Activated CD8-positive, alpha-beta T cell treated with anti-CD3 and anti-CD28 coated beads, Interleukin-2, amount 10 ng/mL, durations not matched to agents 7 days and 5 days (primary cell): ENCODE data around the gene RPA4. TPM values are rescaled to one million over a fixed set of nuclear protein-coding genes. Genes with fewer than 3 reads are reported as not detected.

Experiments
- ATAC-seq: fragments of 150-1000 bp; cut with Tn5 transposase; one replicate; pipeline ENCODE4 v1.10.0; 2021; ENCODE audit warnings: moderate library complexity
- CTCF ChIA-PET: fragments of 350-600 bp; sonication (Branson Sonifier 250); formaldehyde crosslinking; loops from one replicate; lab custom pipeline; 2021; ENCODE audit warnings: antibody characterized with exemption; lab: Charles Lee
- POLR2A ChIA-PET: fragments of 350-600 bp; sonication (Branson Sonifier 250); formaldehyde crosslinking; loops from one replicate; lab custom pipeline; 2021; ENCODE audit warnings: antibody characterized with exemption; lab: Charles Lee
- DNase-seq: peaks from one replicate; pipeline ENCODE4 v3.0.0-alpha.2; 2020
- H3K27ac Mint-ChIP-seq: one replicate; pipeline ENCODE4 v1.8.0; 2021; ENCODE audit warnings: mild to moderate bottlenecking, mixed read lengths
- H3K27me3 Mint-ChIP-seq: one replicate; pipeline ENCODE4 v1.8.0; 2021; ENCODE audit warnings: low read depth, mixed read lengths
- H3K36me3 Mint-ChIP-seq: one replicate; pipeline ENCODE4 v1.8.0; 2021; ENCODE audit warnings: low read depth, mixed read lengths
- H3K4me1 Mint-ChIP-seq: one replicate; pipeline ENCODE4 v1.8.0; 2021; ENCODE audit warnings: low read depth, mixed read lengths
- H3K4me3 Mint-ChIP-seq: one replicate; pipeline ENCODE4 v1.8.0; 2021; ENCODE audit warnings: mild to moderate bottlenecking, mixed read lengths
- H3K9me3 Mint-ChIP-seq: one replicate; pipeline ENCODE4 v1.8.0; 2022; ENCODE audit warnings: mixed read lengths; ENCODE audit not compliant: insufficient read depth
- total RNA-seq, 2 experiments: library from RNA; stranded (reverse); gene quantifications; one replicate each; pipeline ENCODE4 v1.2.3, GENCODE V29; 2021

RPA4 gene
- total RNA-seq, 2 experiments from 2014 or later = 0.40 to 0.76 TPM

- H3K36me3 Mint-ChIP-seq = peaks cover 3% of the 10 kb centered on the region
- no peak overlapping the region for H3K27ac Mint-ChIP-seq
- H3K4me3 Mint-ChIP-seq = no peak overlapping the region
- no peak for ATAC-seq
- no peaks in the 10 kb centered on the region for H3K9me3 Mint-ChIP-seq
- ChIA-PET POLR2A (no interaction called here), CTCF (no interaction called here)
- no peaks in the 10 kb centered on the region for H3K27me3 Mint-ChIP-seq
- H3K4me1 Mint-ChIP-seq = no peaks in the 10 kb centered on the region
- DNase-seq = no peak
These were observed 6.0 kb downstream of the RPA4 start for GRCh38 chrX:96889726-96890125.

DNA sequence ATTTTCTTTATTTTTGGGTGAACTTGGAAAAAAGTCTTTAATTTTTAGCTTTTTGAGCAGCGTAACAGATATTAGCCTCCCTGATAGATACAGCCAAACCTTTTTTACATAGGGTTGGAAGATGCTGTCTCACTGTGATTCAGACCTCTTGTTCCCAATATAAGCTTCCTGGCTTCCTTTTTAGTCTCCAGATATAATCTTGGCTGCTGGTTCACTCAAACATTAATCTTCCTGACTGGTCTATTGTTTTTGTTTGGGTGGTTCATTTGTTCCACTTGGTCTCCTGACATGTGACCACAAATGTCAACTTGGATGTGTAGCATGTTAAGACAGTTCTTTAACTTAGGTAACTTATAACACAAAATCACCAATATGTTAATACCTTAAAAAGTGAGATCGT lies 23.0 kb downstream of the RPA4 start:
- Mint-ChIP-seq H3K36me3 (peaks cover under 1% of the 10 kb centered on the region), H3K4me3 (no peak overlapping the region), H3K9me3 (no peaks in the 10 kb centered on the region), H3K4me1 (no peaks in the 10 kb centered on the region), H3K27me3 (no peaks in the 10 kb centered on the region), H3K27ac (no peak overlapping the region)
- ATAC-seq = no peak
- no peak for DNase-seq
- ChIA-PET POLR2A (no interaction called here), CTCF (no interaction called here)

- Mint-ChIP-seq H3K27ac (no peak overlapping the region), H3K4me1 (no peaks in the 10 kb centered on the region), H3K27me3 (no peaks in the 10 kb centered on the region), H3K36me3 (peaks cover 3% of the 10 kb centered on the region), H3K9me3 (no peaks in the 10 kb centered on the region), H3K4me3 (no peak overlapping the region)
- POLR2A ChIA-PET = no interaction called here
- no peak for DNase-seq
- CTCF ChIA-PET = no interaction called here
- ATAC-seq = no peak
These were observed 24.0 kb downstream of the RPA4 start for GRCh38 chrX:96907516-96908272.

DNA sequence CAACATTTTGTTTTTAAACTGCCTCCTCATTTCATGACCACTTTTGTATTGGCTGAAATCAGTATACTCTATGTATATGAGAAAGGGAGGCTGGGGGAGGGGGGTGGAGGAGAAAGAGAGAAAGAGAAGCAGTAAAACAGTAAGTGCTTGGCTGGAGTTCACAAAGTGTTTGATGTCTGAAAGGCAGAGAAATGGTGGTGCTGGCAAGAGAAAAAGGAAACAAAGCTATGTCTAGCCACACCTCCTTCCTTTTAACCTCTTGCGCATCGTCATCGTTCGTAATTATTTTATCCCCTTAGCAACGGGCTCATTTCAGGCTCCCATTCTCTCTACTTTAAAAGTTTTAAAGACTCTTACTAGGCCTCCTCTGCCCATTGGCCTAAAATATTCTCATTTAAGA lies 25.6 kb downstream of the RPA4 start:
- DNase-seq = no peak

DNA sequence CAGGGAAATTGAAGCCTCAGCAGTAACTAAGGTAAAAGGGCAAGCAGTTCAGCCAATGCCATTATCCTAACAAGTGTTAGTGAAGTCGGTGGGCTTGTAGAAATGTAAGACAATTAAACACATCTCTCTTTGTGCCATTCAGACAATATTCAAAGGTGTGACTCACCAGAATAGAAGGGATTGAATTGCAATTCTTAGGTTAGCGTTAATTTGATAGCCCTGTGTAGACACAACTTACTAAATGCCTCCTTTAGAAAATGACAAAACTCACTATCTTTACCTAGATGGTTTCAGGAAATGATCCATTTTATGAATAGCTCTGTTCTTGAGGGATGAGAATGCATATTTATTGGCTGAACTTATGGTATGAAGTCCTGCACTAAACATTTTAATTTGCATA lies 35.2 kb downstream of the RPA4 start:
- ChIA-PET POLR2A (no interaction called here), CTCF (no interaction called here)
- no peaks in the 10 kb centered on the region for H3K27me3 Mint-ChIP-seq
- H3K36me3 Mint-ChIP-seq = no peaks in the 10 kb centered on the region
- DNase-seq = no peak
- no peak overlapping the region for H3K4me3 Mint-ChIP-seq
- no peak for ATAC-seq
- no peak overlapping the region for H3K27ac Mint-ChIP-seq
- no peaks in the 10 kb centered on the region for H3K4me1 Mint-ChIP-seq
- H3K9me3 Mint-ChIP-seq = no peaks in the 10 kb centered on the region

More for the DNA sequence above, 25.6 kb downstream of the RPA4 start:
- Mint-ChIP-seq H3K27me3 (no peaks in the 10 kb centered on the region), H3K4me3 (no peak overlapping the region), H3K4me1 (no peaks in the 10 kb centered on the region), H3K27ac (no peak overlapping the region), H3K9me3 (no peaks in the 10 kb centered on the region), H3K36me3 (peaks cover 3% of the 10 kb centered on the region)
- POLR2A ChIA-PET = no interaction called here
- no peak for ATAC-seq
- CTCF ChIA-PET = no interaction called here

DNA sequence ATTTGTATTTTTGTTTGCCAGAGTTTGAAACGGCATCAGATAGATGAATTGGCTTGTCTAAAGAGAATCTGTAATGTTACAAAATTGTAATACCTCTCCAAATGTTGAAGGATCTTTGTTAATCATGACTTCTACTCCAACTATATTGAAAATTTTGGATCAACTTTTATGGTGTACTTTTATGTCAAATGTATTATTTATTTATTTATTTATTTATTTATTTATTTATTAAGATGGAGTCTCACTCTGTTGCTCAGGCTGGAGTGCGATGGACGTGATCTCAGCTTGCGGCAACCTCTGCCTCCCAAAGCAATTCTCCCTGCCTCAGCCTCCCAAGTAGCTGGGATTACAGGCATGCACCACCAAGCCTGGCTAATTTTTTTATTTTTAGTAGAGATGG lies 36.0 kb downstream of the RPA4 start:
- ChIA-PET CTCF (no interaction called here), POLR2A (no interaction called here)
- no peak for DNase-seq
- no peak overlapping the region for H3K4me3 Mint-ChIP-seq
- H3K9me3 Mint-ChIP-seq = no peaks in the 10 kb centered on the region
- no peaks in the 10 kb centered on the region for H3K4me1 Mint-ChIP-seq
- no peaks in the 10 kb centered on the region for H3K27me3 Mint-ChIP-seq
- ATAC-seq = no peak
- H3K36me3 Mint-ChIP-seq = no peaks in the 10 kb centered on the region
- H3K27ac Mint-ChIP-seq = no peak overlapping the region

DNA sequence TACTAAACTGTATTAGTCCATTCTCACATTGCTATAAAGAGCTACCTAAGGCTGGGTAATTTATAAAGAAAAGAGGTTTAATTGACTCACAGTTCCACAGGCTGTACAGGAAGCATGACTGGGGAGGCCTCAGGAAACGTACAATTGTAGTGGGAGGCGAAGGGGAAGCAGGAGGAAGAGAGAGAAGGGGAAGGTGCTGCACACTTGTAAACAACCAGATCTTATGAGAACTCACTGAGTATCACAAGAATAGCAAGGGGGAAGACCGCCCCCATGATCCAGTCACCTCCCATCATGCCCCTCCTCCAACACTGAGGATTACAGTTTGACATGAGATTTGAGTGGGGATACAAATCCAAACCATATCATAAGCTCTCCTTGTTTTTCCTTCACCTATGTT lies 40.9 kb downstream of the RPA4 start:
- no peaks in the 10 kb centered on the region for H3K4me1 Mint-ChIP-seq
- ChIA-PET CTCF (no interaction called here), POLR2A (no interaction called here)
- H3K9me3 Mint-ChIP-seq = no peaks in the 10 kb centered on the region
- no peak overlapping the region for H3K4me3 Mint-ChIP-seq
- H3K27me3 Mint-ChIP-seq = no peaks in the 10 kb centered on the region
- no peak overlapping the region for H3K27ac Mint-ChIP-seq
- DNase-seq (no peak), ATAC-seq (no peak)
- H3K36me3 Mint-ChIP-seq = no peaks in the 10 kb centered on the region

DNA sequence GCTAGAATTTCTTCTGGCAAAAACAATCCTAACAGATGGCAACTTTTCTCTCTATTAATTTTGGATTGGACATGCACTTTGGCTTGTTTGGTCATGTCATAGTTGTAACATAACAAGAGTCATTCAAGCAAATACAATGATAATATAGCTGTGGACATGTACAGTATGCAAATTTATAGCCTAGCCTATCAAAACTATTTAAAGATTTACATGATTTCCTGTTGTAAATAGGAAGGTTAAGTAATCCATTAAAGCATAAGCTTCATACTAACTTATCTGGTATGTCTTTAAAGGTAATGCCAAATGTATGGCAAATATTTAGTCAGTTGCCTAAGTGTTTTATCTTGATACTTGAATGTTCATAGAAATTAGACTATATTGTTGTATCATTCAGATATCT lies 45.3 kb downstream of the RPA4 start:
- Mint-ChIP-seq H3K4me1 (no peaks in the 10 kb centered on the region), H3K36me3 (no peaks in the 10 kb centered on the region), H3K27ac (no peak overlapping the region), H3K27me3 (no peaks in the 10 kb centered on the region), H3K9me3 (no peaks in the 10 kb centered on the region), H3K4me3 (no peak overlapping the region)
- ATAC-seq (no peak), DNase-seq (no peak)
- ChIA-PET CTCF (no interaction called here), POLR2A (no interaction called here)

Other genes with a start within 250 kb of the RPA4 start
- gene DIAPH2, start 199.1 kb upstream of the RPA4 start, total RNA-seq = 10 to 100 TPM; 14.1 to 14.4 TPM